Esophagus muscularis mucosa (tissue), 3 donors: ENCODE measurements around the gene MOBP.

Source experiments
- POLR2A ChIP-seq: fragments of 450-650 bp; IDR thresholded peaks from one replicate; pipeline ENCODE4 v1.6.1; 2017; ENCODE audit warnings: antibody characterized with exemption, moderate library complexity, mild to moderate bottlenecking, low read depth
- TF ChIP-seq, protein P1 (sequence below), 3 experiments: fragments of 200-600 bp in 2 of 3; fragments of 450-650 bp in 1 of 3; sonication (generic) in 2 of 3; IDR thresholded peaks; one replicate each; pipeline ENCODE4 v1.5.1; 2017 to 2019; ENCODE audit warnings: antibody characterized with exemption in 3 of 3, mild to moderate bottlenecking in 2 of 3, moderate library complexity in 1 of 3

DNA sequence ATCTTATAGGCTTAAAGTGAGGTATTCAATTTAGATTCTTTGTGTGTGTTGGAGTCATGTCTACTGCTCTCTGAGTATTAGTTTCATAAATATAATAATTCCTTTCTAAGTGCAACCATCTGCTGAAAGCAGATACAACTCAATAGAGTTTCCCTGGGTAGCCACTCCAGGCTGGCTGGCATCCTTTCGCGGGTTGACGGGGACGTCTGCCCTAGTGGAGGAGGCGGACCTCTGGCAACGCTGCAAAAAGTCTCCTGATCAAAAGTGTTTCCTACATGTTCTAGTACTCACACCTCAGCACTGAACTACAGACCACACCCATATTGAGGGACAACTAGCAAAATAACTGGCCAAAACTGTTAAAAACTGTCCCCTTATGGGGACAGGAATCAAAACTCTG, 2.5 kb downstream of the MOBP start:
- TF ChIP-seq, protein P1, sequence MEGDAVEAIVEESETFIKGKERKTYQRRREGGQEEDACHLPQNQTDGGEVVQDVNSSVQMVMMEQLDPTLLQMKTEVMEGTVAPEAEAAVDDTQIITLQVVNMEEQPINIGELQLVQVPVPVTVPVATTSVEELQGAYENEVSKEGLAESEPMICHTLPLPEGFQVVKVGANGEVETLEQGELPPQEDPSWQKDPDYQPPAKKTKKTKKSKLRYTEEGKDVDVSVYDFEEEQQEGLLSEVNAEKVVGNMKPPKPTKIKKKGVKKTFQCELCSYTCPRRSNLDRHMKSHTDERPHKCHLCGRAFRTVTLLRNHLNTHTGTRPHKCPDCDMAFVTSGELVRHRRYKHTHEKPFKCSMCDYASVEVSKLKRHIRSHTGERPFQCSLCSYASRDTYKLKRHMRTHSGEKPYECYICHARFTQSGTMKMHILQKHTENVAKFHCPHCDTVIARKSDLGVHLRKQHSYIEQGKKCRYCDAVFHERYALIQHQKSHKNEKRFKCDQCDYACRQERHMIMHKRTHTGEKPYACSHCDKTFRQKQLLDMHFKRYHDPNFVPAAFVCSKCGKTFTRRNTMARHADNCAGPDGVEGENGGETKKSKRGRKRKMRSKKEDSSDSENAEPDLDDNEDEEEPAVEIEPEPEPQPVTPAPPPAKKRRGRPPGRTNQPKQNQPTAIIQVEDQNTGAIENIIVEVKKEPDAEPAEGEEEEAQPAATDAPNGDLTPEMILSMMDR (IDR thresholded peaks at IDR 0.05), result no peak
- no peak for TF ChIP-seq POLR2A
